HepG2 (cell line): ENCODE results near the gene HYLS1. TPM values are rescaled to one million over a fixed set of nuclear protein-coding genes. Genes with fewer than 3 reads are reported as not detected.

Experiments used
- CREM ChIP-seq, 2 experiments: sonication (generic) in 1 of 2; formaldehyde crosslinking in 1 of 2; IDR thresholded peaks; 2 replicates each; pipeline versions ENCODE4 v1.4.0 to v1.6.1; 2016 to 2020; ENCODE audit warnings: antibody characterized with exemption in 1 of 2, mild to moderate bottlenecking in 1 of 2, missing genetic modification reagents in 1 of 2
- DR1 ChIP-seq: sonication (generic); formaldehyde crosslinking; IDR thresholded peaks from 2 replicates; pipeline ENCODE4 v1.8.0; 2021; ENCODE audit warnings: mild to moderate bottlenecking, missing genetic modification reagents, inconsistent platforms
- ELF3 ChIP-seq: IDR thresholded peaks from 2 replicates; pipeline ENCODE4 v1.6.1; 2016; ENCODE audit warnings: missing genetic modification reagents, missing compliant biosample characterization
- FOXJ3 ChIP-seq: sonication (generic); formaldehyde crosslinking; IDR thresholded peaks from 2 replicates; pipeline ENCODE4 v1.4.0; 2020; ENCODE audit warnings: missing genetic modification reagents, mild to moderate bottlenecking, borderline replicate concordance
- JDP2 ChIP-seq: sonication (generic); formaldehyde crosslinking; IDR thresholded peaks from 2 replicates; pipeline ENCODE4 v1.8.1; 2022; ENCODE audit warnings: missing genetic modification reagents, borderline replicate concordance
- KAT2B ChIP-seq: fragments of 150-350 bp; IDR thresholded peaks from 2 replicates; pipeline ENCODE4 v1.6.1; 2014; ENCODE audit warnings: low read depth, low read length, borderline replicate concordance
- PCBP1 ChIP-seq: fragments of 200-400 bp; formaldehyde crosslinking; IDR thresholded peaks from 2 replicates; pipeline ENCODE4 v1.6.1; 2017; ENCODE audit warnings: mild to moderate bottlenecking, low read depth, low read length, borderline replicate concordance
- POGZ ChIP-seq: sonication (generic); formaldehyde crosslinking; IDR thresholded peaks from 2 replicates; pipeline ENCODE4 v1.4.0; 2020; ENCODE audit warnings: mild to moderate bottlenecking, missing genetic modification reagents
- RBAK ChIP-seq: sonication (generic); formaldehyde crosslinking; IDR thresholded peaks from 2 replicates; pipeline ENCODE4 v1.5.1; 2020; ENCODE audit warnings: mild to moderate bottlenecking, missing genetic modification reagents
- RNF2 ChIP-seq: fragments of 450-650 bp; conservative IDR thresholded peaks from 2 replicates; pipeline ENCODE4 v1.6.1; 2016; ENCODE audit warnings: low read depth
- SAFB2 ChIP-seq: sonication (generic); formaldehyde crosslinking; IDR thresholded peaks from 2 replicates; pipeline ENCODE4 v1.5.1; 2020; ENCODE audit warnings: missing genetic modification reagents, low read depth, mild to moderate bottlenecking, borderline replicate concordance
- SOX5 ChIP-seq: IDR thresholded peaks from 2 replicates; pipeline ENCODE4 v1.6.1; 2016; ENCODE audit warnings: borderline replicate concordance
- ZKSCAN8 ChIP-seq: IDR thresholded peaks from 2 replicates; pipeline ENCODE4 v1.6.1; 2016; ENCODE audit warnings: borderline replicate concordance, missing genetic modification reagents, missing compliant biosample characterization
- ZNF234 ChIP-seq: sonication (generic); formaldehyde crosslinking; conservative IDR thresholded peaks from 2 replicates; pipeline ENCODE4 v1.5.1; 2020; ENCODE audit warnings: mild to moderate bottlenecking, missing genetic modification reagents
- ZNF350 ChIP-seq: sonication (generic); formaldehyde crosslinking; IDR thresholded peaks from 2 replicates; pipeline ENCODE4 v1.4.0; 2020; ENCODE audit warnings: mild to moderate bottlenecking, low read depth, missing genetic modification reagents, borderline replicate concordance
- ZNF431 ChIP-seq: sonication (generic); formaldehyde crosslinking; IDR thresholded peaks from 2 replicates; pipeline ENCODE4 v1.9.0; 2022; ENCODE audit warnings: missing genetic modification reagents, low read depth, mild to moderate bottlenecking, borderline replicate concordance
- ZNF451 ChIP-seq: sonication (generic); formaldehyde crosslinking; IDR thresholded peaks from 2 replicates; pipeline ENCODE4 v1.5.0; 2020; ENCODE audit warnings: mild to moderate bottlenecking, missing genetic modification reagents
- ZNF598 ChIP-seq: sonication (generic); formaldehyde crosslinking; IDR thresholded peaks from 2 replicates; pipeline ENCODE4 v1.5.1; 2020; ENCODE audit warnings: mild to moderate bottlenecking, missing genetic modification reagents, borderline replicate concordance
- ZNF788 ChIP-seq: sonication (generic); formaldehyde crosslinking; IDR thresholded peaks from 2 replicates; pipeline ENCODE4 v1.5.0; 2020; ENCODE audit warnings: mild to moderate bottlenecking, missing genetic modification reagents, borderline replicate concordance
- polyA plus RNA-seq, 8 experiments: library from polyadenylated mRNA; depleted of rRNA in 3 of 8; stranded (reverse) in 7 of 8; unstranded in 1 of 8; fragments of >200 nt; fragmentation: Illumina TruSeq in 4 of 8; extraction: Trizol in 4 of 8; gene quantifications; 2 replicates each; pipeline versions ENCODE4 v1.2.1 to v1.2.3, GENCODE V29; 2011 to 2016; ENCODE audit warnings: low read depth in 4 of 8, missing spikeins in 1 of 8, mixed read lengths in 1 of 8; ENCODE audit not compliant: insufficient read depth in 1 of 8
- total RNA-seq, 5 experiments: library from RNA; depleted of rRNA; stranded (reverse); fragments of >200 nt; fragmentation: Illumina TruSeq; extraction: Trizol; gene quantifications; 2 replicates each; pipeline ENCODE4 v1.2.3, GENCODE V29; 2016; ENCODE audit warnings: low read depth in 1 of 5
- TF ChIP-seq, protein P1 (sequence below): sonication (generic); formaldehyde crosslinking; IDR thresholded peaks from 2 replicates; pipeline ENCODE4 v1.4.0; 2020; ENCODE audit warnings: mild to moderate bottlenecking, missing genetic modification reagents
- TF ChIP-seq, protein P2 (sequence below): sonication (generic); formaldehyde crosslinking; IDR thresholded peaks from 2 replicates; pipeline ENCODE4 v1.4.0; 2020; ENCODE audit warnings: missing genetic modification reagents
- TF ChIP-seq, protein P3 (sequence below): sonication (generic); formaldehyde crosslinking; conservative IDR thresholded peaks from 2 replicates; pipeline ENCODE4 v1.4.0; 2020; ENCODE audit warnings: mild to moderate bottlenecking, missing genetic modification reagents, moderate library complexity
- TF ChIP-seq, protein P4 (sequence below): sonication (generic); formaldehyde crosslinking; IDR thresholded peaks from 2 replicates; pipeline ENCODE4 v1.5.0; 2020; ENCODE audit warnings: missing genetic modification reagents

HYLS1 gene
- total and polyA plus RNA-seq, 2 of the 13 experiments (the other 11 are each of a cell fraction or from before 2014, with no cell fraction given), result 1.3 to 3.8 TPM

DNA sequence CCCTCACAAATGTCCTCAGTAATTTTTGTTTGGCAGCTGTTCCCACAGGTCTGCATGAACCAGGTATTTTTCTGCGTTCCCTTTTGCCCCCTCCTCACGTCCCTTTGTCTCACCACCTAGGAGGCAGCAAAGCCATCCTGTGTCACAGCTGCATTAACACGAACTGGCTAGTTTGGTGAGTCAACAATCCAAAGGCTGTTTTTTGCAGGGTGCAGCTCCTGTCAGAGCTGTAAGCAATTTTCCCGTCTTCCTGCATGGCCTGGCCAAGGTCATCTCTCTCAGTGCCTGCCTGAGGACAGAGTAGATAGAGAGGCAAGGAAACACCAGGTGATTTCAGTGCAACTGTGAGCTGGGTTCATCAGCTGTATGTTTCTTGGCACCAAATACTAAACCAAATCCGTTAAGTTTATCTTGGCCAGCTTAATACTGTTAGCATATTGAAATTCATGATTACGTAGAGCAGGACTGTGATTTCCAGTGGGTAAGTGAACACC lies 37.8 kb downstream of the HYLS1 start (continued):
- TF ChIP-seq SOX5, result peak; percentile 28; the same call in 1 of the 2 replicates
- TF ChIP-seq, protein P1, sequence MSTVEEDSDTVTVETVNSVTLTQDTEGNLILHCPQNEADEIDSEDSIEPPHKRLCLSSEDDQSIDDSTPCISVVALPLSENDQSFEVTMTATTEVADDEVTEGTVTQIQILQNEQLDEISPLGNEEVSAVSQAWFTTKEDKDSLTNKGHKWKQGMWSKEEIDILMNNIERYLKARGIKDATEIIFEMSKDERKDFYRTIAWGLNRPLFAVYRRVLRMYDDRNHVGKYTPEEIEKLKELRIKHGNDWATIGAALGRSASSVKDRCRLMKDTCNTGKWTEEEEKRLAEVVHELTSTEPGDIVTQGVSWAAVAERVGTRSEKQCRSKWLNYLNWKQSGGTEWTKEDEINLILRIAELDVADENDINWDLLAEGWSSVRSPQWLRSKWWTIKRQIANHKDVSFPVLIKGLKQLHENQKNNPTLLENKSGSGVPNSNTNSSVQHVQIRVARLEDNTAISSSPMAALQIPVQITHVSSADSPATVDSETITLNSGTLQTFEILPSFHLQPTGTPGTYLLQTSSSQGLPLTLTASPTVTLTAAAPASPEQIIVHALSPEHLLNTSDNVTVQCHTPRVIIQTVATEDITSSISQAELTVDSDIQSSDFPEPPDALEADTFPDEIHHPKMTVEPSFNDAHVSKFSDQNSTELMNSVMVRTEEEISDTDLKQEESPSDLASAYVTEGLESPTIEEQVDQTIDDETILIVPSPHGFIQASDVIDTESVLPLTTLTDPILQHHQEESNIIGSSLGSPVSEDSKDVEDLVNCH (CRISPR knock-in tag), result no peak
- peak; percentile 56; the same call in 1 of the 2 replicates for TF ChIP-seq ZKSCAN8 (CRISPR knock-in tag)
- TF ChIP-seq CREM (IDR thresholded peaks at IDR 0.05), result no peak
- TF ChIP-seq CREM (CRISPR knock-in tag; IDR thresholded peaks at IDR 0.05), result no peak
- TF ChIP-seq ZNF598 (CRISPR knock-in tag), result 0 out of 2 replicates have a peak, but pooled peaks have one; percentile 23
- no peak for TF ChIP-seq KAT2B
- TF ChIP-seq DR1 (CRISPR knock-in tag), result no peak
- TF ChIP-seq, protein P2, sequence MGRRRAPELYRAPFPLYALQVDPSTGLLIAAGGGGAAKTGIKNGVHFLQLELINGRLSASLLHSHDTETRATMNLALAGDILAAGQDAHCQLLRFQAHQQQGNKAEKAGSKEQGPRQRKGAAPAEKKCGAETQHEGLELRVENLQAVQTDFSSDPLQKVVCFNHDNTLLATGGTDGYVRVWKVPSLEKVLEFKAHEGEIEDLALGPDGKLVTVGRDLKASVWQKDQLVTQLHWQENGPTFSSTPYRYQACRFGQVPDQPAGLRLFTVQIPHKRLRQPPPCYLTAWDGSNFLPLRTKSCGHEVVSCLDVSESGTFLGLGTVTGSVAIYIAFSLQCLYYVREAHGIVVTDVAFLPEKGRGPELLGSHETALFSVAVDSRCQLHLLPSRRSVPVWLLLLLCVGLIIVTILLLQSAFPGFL, result no peak
- no peak for TF ChIP-seq PCBP1
- TF ChIP-seq ZNF350 (CRISPR knock-in tag), result 0 out of 2 replicates have a peak, but pooled peaks have one; percentile 27
- no peak for TF ChIP-seq FOXJ3 (CRISPR knock-in tag)
- no peak for TF ChIP-seq RNF2
- TF ChIP-seq, protein P3, sequence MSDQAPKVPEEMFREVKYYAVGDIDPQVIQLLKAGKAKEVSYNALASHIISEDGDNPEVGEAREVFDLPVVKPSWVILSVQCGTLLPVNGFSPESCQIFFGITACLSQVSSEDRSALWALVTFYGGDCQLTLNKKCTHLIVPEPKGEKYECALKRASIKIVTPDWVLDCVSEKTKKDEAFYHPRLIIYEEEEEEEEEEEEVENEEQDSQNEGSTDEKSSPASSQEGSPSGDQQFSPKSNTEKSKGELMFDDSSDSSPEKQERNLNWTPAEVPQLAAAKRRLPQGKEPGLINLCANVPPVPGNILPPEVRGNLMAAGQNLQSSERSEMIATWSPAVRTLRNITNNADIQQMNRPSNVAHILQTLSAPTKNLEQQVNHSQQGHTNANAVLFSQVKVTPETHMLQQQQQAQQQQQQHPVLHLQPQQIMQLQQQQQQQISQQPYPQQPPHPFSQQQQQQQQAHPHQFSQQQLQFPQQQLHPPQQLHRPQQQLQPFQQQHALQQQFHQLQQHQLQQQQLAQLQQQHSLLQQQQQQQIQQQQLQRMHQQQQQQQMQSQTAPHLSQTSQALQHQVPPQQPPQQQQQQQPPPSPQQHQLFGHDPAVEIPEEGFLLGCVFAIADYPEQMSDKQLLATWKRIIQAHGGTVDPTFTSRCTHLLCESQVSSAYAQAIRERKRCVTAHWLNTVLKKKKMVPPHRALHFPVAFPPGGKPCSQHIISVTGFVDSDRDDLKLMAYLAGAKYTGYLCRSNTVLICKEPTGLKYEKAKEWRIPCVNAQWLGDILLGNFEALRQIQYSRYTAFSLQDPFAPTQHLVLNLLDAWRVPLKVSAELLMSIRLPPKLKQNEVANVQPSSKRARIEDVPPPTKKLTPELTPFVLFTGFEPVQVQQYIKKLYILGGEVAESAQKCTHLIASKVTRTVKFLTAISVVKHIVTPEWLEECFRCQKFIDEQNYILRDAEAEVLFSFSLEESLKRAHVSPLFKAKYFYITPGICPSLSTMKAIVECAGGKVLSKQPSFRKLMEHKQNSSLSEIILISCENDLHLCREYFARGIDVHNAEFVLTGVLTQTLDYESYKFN, result peak; percentile 76
- no peak for TF ChIP-seq ZNF431 (CRISPR knock-in tag)
- TF ChIP-seq SAFB2 (CRISPR knock-in tag), result no peak
- TF ChIP-seq ZNF788 (CRISPR knock-in tag), result peak; percentile 67; the same call in 1 of the 2 replicates
- peak; percentile 72 for TF ChIP-seq ELF3
- no peak for TF ChIP-seq ZNF234 (CRISPR knock-in tag)
- TF ChIP-seq ZNF451 (CRISPR knock-in tag), result peak; percentile 29; the same call in 1 of the 2 replicates
- TF ChIP-seq POGZ (CRISPR knock-in tag), result 0 out of 2 replicates have a peak, but pooled peaks have one; percentile 25
- TF ChIP-seq JDP2, result no peak
- TF ChIP-seq RBAK, result no peak
- TF ChIP-seq, protein P4, sequence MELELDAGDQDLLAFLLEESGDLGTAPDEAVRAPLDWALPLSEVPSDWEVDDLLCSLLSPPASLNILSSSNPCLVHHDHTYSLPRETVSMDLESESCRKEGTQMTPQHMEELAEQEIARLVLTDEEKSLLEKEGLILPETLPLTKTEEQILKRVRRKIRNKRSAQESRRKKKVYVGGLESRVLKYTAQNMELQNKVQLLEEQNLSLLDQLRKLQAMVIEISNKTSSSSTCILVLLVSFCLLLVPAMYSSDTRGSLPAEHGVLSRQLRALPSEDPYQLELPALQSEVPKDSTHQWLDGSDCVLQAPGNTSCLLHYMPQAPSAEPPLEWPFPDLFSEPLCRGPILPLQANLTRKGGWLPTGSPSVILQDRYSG (CRISPR knock-in tag), result no peak
